Measurements from ENCODE around the gene MIX23.

DNA sequence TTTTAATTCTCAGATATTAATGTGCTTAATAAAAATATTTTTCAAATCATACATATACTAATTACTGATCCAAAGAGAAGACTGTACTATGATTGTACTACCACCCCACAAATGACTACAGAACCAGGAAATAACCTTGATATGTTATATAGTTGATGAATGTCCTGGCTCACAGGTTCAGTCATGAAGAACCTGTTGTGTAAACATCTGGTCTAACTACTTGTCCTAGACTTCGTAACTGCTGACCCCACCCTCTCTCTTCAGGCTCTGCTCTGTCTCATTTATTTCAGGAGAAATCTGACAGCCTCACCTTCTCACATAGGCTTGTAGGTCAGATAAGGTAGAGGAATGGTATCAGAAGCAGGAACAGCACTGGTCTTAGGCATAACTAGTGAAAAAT, 72.7 kb downstream of the MIX23 start:
- TF ChIP-seq CTCF (IDR thresholded peaks at IDR 0.05; ENCODE audit: low read depth, low read length) (no peak), EZH2phosphoT487 (IDR thresholded peaks at IDR 0.05; ENCODE audit: low read depth) (no peak)

Measured in OCI-LY3 (cell line).